GM21447 (cell line): Measurements from ENCODE around the gene FMN2.
"Not testable (repeated sequence)": the region's sequence is repeated elsewhere in the genome, so short reads cannot be mapped to it uniquely, and the experiment has no call there.

Experiments used
- ATAC-seq: cut with Tn5 transposase; IDR thresholded peaks from one replicate; pipeline ENCODE4 v1.9.1; 2021; ENCODE audit not compliant: unreplicated experiment

Gene FMN2

DNA sequence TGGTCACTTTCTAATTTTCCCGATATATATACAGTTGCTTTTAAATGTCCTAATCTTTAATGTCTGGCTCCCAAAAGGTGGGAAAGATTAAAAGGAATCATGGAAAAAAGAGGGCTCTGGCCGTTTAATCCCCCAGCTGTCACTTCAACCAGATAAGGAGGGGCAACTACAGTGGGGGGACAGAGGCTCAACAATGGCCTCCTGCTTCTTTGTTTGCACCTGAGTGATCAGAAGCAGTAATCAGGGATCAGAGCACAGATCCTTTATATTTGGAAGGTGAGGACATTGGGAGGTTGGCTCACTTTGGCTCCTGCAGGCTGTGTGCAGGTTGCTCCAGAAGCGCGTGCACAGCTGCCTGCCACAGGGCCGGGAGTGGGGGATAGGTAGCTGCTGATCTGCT is 212.8 kb downstream of the FMN2 start:
- no peak for ATAC-seq

DNA sequence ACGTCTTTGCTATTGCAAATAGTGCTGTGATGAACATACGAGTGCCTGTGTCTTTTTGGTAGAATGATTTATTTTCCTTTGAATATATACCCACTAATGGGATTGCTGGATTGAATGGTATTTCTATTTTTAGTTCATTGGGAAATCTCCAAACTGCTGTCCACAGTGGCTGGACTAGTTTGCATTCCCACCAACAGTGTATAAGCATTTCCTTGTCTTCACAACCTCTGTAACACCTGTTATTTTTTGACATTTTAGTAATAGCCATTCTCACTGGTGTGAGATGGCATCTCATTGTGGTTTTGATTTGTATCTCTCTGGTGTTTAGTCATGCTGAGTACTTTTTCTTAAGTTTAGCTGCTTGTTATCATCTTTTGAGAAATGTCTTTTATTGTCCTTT is 215.0 kb downstream of the FMN2 start:
- ATAC-seq = no peak

DNA sequence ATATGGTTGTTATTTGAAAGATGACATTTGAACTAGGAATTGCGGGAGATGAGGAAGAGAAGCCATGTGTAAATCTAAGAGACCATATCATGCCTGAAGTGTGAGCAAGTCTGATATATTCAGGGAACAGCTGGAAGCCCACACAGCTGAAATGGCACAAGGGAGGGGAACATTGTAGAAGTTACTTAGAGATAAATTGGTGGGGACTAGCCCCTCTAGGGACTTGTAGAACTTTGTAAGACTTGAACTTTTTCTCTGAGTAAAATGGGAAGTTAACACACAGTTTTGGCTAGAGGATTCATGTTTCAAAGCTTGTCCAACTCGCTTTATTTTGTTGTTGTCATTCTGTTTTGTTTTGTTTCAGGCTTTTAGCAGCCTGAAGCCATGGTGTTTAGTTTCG is 216.4 kb downstream of the FMN2 start:
- ATAC-seq = no peak

DNA sequence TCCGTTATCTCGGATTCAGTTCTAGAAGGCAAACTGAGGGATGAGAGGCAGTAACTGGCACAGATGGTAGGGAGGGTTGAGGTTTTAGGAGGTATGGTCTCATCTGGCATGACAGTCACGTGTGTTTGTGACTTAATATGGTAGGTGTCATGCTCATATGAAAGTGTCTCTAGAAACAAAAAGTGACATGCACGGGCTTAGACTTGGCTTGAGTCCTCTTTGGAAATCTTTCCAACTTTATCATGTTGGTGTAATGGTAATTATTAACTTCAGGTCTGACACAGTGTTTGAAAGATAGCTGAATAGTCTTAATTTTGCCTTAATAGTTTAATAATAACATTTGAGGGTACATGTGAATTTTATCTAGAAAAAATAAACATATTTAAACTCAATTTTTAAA is 218.1 kb downstream of the FMN2 start:
- ATAC-seq = no peak

DNA sequence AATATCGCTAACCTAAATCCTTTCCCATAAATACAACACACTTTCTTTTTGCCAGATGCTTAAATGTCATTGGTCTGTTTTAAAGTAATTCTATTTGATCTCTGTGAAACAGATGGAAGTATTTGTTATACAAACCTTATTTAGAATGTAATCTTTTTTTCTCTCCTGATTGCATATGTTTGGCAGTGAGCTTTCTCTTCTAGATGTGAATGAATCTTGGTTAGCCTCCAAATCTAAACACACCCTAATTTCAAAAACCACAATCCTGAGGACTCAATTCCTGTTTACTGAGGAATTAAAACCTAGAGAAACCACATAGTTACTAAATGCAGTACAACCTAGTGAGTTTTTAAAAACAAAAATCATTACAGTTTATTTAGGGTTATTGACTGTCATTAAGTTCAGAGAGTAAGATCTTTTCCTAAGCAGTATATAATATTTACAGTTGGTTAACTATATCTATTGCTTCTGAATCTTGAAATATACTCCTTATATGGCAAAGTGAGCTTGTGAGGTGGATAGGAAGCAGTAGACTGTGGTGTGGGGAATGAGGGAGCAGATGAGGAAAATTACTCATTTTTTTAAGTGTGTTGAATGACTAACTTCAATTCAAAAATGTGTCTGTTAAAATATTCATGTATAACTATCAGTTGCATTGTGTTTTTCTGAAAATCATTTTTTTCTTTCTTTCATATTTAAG is 218.7 kb downstream of the FMN2 start:
- ATAC-seq = no peak

DNA sequence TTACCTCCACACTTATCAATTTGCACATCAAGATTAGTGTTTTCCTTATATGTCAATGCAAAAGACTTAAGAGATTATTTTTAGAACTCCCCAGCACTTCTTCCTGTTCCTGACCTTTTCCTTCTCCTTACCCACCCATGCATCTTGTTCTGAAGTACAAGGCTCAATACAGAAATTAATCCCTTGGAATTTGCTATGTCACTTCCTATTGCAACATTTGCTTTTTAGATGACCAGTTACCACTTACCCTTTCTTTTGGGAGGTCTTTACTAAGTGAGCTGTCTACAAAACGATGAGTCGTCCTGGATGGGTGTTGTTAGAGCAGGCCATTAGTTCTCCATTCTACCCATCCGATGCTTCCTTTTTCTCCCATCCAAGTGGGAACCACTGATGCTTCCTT is 221.2 kb downstream of the FMN2 start:
- no peak for ATAC-seq

DNA sequence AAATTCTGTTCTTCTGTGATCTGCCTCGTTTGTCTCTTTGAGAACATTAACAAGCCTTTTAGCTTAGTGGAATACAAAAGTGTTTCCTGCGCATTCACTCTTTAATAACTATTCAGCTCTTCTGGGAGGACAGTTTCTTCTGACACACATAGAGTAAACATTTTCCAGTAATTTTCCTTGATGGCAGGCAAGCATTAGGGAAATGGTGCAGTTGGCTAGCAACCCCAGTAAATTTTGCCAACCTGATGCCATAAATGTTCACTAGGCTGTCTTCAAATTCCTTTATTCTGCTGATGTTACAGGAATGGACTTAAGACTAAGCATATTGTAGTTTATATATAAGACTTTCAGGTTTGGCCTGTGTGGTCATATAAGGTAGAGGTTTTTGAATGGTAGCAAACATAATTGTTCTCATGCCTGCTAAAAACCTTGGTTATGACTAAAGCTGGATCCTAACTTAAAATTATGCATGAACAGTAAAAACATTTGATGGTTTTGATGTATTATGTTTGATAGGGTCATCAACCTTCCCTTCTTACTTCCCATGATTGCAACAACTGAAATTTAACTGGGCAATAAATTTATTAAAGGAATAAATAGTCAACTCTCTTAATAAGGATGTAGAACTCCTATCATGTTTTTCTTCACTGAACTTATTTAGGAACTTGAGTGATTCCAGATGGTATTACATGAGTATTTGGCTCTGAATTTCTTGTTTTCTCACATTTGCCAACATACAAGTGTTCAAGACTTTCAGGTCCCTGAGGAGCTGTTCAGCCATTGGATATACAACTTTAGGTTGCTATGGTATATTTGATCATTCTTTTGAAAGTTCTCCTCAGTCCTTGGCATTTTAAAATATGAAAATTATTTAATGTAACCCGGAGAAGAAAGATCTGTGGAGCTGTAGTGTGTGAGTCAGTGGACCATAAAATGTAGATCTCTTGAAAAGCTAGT is 223.4 kb downstream of the FMN2 start:
- no peak for ATAC-seq

DNA sequence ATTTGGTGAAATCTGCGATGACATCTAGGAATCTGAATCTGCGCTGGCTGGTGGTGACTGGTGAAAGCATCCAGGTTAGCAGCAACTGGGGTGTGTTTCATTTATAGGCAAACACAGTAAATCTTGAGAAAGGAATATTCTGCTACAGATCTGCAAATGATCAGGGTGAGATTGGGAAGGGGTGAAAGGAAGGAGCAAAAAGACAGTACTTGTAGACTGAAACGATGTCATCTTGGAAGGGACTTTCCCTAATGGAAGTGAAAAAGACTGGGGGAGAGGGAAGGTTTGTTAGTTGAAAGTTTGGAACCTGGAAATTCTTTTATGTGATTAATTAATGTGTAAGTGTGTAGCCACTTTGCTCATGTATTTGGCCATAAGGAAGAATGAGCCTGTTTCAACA is 228.3 kb downstream of the FMN2 start:
- ATAC-seq = no peak

DNA sequence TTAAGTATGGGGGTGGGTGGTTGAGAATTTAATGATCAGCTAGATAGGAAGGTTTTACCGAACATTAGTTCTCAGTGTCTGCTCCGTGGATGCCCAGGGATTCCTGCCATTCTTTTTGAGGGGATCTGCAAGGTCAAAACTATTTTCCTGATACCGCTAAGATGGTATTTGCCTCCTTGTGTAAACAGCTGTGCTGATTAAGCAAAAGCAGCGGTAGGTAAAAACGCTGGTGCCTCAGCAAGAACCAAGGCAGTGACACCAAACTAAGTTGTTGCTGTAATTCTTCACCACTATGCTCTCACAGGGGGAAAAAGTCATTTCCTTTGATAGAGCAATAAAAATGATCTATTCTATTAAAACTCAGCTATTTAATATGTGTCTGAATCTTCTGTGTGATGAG is 229.0 kb downstream of the FMN2 start:
- no peak for ATAC-seq

DNA sequence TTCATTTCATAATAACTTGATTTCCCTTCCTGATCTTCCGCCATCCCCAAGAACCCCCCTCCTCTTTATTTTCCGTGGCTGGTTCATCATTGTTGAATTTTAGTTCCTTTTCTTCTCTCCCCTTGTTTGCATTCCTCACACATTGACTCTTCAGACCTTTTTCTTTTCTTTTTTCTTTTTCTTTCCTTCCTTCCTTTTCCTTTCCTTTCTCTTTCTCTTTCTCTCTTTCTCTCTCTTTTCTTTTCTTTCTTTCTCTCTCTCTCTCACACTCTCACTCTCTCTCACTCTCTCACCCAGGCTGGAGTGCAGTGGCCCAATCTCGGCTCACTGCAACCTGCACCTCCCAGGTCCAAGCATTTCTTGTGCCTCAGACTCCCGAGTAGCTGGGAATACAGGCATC is 231.3 kb downstream of the FMN2 start:
- ATAC-seq = no peak

DNA sequence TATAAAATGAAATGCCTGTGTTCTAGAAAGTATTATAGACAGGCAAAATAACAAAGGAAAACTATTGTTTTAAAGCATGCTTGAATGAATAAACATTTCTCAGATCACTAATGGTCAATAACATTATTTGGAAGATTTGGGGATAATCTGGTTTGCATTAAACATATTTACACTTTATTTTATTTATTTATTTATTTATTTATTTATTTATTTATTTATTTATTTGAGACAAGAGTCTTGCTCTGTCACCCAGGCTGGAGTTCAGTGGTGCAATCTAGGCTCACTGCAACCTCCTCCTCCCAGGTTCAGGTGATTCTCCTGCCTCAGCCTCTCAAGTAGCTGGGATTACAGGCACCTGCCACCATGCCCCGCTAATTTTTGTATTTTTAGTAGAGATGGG is 236.7 kb downstream of the FMN2 start:
- not testable (repeated sequence) for ATAC-seq

DNA sequence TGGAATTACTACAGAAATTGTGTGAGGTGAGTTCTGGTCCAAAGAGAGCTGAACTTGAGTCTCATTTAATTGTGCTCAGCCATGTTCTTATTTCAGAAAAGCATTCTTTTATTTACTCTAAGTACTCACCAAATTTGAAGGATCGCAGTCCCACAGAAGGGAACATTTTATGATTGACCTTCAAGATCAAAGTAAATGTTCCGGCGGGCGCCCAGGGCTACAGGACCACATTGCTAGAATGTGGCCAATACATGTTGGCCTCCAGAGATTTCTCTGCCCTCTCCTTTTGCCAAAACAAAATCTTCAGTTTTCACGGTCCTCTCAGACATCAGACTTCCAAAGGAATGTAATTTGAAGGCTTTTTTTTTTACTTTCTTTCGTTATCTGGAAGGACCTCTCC is 237.8 kb downstream of the FMN2 start:
- no peak for ATAC-seq

DNA sequence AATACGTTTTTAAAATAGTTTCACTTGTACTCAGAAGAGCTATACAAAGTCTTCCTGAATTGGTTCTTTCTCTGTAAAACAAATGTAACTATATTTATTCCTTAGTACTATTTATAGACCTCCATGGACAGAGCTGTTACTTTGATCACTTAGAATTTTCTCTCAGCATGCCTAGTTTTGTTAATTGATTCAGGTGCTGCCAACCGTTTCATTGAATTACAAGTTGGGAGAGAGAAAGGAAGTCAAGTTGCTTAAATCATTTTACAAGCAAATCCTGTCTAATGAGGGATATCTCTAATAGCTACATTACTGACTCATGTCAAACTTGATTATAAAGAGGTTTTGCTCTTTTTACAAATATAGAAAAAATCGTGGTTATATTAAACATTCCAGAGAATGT is 241.0 kb downstream of the FMN2 start:
- ATAC-seq = no peak

DNA sequence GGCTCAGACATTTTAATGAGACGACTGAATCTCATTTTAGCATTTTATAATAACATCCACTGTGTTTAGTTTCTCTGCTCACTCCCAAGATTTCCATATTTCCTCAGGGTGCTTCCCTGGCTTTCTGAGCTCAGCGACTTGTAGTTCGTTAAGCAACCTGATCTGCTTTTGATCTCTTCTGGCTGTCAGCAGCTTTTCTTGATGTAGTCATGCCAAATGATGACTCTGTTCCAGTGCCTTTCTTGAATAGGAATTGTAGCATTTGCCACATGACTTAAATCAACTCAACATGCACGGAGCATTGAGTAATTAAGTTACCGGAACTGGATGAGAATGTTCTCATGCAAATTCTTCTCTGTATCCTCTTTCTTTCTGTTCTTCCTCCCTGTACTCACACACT is 246.1 kb downstream of the FMN2 start:
- no peak for ATAC-seq

DNA sequence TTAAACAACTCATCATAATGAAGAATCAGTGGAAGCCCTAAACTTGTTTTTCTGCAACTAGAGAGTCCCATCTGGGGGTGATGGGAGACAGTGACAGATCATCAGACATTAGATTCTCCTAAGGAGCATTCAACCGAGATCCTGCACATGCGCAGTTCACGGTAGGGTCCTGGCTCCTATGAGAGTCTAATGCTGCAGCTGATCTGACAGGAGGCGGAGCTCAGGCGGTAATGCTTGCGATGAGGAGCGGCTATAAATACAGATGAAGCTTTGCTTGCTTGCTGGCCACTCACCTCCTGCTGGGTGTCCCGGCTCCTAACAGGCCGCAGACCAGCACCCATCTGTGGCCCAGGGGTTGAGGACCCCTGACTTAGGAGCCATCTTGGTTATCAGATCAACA is 247.2 kb downstream of the FMN2 start:
- no peak for ATAC-seq

DNA sequence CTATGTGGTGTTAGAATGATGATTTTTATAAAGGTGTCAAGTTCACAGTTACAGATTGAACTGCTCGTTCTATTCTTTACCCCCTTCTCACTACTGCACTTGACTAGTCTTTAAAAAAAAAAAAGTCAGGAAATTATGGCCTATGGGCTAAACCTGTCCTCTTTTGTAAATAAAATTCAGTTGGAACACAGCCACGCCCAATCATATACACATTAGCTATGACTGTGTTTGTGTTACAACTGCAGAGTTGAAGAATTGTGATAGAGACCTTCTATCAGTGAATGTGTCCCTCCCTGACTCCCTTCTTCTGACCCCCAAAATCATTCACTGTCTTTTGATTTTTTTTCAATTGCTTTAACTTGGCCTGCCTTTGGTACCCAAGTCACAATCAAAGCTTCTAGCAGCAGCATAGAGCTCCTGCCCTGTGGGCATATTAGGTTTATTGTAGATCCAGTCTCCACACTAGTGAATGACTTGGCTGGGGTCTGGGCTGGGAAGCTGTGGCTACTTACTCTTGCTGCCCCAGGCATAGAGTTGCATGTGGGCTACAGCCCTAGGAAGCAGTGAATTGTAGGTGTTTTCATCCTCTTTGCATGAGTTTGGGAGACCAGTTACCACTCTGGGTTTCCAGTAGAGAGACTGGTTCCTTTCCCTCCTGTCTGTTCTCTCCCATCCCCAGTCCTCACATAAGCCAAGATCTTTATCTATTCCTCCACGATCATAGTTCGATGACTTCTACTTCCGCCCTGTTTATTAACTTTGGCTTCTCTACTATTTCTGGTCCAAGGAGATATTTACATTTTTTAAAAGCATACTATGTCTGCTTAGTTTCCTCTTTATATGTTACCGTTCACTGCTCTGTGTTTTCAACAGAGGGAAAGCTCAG is 249.9 kb downstream of the FMN2 start:
- no peak for ATAC-seq

DNA sequence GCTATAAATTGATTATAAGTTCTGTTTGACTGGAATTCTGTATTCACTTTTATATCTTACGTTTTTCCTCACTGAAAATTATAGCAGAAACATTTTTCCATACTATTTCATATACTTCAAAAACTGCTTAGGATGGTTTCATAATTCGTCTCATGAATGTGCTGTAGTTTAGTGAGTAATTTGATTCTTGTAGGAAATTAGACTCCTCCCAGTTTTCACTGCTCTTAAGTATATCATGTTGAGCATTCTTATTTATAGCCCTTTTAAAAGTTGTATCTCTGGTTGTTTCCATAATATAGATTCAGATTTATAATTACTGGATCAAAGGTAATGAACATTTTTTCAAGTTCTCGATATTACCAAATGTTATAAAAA is 250.6 kb downstream of the FMN2 start:
- no peak for ATAC-seq

DNA sequence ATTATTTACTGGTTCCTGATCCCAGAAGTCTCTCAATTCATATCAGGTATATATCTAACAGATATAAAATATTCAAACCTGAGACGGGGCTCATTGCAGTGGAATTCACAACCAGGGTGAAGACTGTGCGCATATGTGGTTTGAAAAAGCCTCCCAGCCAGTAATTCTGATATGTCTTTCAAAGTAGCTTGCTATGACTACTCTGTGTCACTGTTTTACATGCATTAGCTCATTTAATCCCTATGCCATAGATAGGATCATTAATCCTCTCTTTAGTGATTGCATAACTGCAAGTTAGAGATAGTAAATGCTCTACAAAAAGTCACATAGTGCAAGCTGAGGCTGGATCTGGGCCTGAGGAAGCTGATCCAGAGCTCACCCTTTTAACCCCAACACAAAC is 251.4 kb downstream of the FMN2 start:
- no peak for ATAC-seq

DNA sequence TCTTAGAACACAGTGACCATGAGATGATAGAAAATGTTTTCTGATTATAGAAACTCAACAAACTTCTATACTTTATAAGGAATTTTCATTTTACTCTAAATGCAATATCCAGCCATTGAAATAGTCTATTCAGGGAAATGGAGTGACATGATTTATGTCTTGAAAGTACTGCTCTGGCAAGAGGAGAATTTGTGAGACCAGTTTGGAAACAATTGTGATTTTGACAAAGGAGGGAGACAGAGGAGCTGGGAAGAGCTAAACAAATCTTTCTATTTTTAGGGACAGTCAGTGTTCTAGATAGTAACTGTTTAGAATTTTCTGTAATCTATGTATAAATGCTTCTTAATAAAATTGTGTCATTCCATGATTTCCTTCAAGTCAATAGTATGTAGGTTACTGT is 252.3 kb downstream of the FMN2 start:
- ATAC-seq = no peak

DNA sequence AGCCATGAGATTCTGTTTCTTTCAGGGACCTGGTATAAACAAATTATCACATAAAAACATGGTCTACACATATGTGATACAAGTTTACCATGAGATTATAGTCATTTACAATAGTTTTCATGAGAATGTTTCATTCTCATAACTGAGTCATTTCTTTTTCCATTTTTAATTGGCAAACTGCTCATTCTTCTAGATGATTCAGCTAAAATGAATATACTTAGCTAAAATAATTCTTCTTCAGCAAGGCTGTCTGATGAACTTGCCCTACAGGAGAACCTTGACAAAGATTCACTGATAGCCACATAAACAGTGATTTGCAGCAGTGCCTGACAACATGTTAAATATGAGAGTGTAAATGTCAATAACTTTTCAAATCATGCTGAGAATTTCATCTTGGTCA is 253.2 kb downstream of the FMN2 start:
- ATAC-seq = no peak

DNA sequence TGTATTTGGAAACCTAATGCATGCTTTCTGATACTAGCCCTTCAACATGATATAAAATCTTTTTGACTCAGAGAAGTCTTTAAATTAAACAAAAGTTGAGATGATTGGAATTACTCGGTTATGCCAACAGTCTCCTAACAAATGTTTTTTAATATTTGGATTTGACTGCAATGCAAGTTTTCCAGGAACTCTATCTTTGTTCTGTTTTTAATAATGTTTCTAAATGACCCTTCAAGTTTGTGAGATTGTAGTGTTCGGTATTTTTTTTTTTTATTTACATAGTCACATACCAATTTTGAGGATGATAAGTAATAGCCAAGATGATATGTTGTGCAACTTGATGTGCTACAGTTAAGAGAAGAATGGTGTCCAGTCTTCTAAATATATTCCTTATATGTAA is 258.0 kb downstream of the FMN2 start:
- no peak for ATAC-seq
